ENCODE results near the gene CELF5.
A peak's percentile ranks its signal among the peaks of the same experiment; 100 is the strongest.

CELF5 gene

DNA sequence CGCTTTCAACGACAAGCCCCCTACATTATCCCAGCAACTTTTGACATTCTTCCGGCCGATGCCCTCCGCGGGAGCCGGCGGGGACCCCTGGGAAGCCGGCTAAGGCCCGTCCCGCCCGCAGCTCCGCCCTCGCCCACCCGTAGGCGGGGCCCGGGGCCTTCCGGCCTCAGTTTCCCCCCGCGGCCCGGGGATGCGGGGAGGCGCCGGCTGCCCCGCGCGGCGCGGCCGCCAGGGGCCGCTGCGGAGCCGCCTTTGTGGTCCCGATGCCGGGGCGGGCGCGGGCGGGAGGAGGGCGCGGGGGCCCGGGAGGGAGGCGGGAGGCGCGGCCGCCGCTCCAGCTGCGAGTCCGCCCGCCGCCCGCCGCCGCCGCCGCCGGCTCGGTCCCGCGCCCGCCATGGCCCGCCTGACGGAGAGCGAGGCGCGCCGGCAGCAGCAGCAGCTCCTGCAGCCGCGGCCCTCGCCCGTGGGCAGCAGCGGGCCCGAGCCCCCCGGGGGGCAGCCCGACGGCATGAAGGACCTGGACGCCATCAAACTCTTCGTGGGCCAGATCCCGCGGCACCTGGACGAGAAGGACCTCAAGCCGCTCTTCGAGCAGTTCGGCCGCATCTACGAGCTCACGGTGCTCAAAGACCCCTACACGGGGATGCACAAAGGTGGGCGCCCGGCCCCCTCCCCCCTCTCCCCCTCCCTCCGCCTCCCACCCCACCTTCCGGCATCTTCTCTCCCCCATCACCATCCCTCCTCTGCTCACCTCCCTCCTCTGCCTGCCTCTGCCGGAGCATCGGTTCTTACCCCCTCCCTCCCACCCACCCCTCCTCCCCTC is at the start of gene CELF5:
Gene CELF5 (plus strand): TSS at position 316 of the 823 bp plus-strand sequence. CDS start 79 bp downstream, at position 395.
- DNase-seq (ENCODE audit: extremely low read depth in 1 of 2, low read depth in 1 of 2): peak in 1 of 2 donors; percentile 4

DNA sequence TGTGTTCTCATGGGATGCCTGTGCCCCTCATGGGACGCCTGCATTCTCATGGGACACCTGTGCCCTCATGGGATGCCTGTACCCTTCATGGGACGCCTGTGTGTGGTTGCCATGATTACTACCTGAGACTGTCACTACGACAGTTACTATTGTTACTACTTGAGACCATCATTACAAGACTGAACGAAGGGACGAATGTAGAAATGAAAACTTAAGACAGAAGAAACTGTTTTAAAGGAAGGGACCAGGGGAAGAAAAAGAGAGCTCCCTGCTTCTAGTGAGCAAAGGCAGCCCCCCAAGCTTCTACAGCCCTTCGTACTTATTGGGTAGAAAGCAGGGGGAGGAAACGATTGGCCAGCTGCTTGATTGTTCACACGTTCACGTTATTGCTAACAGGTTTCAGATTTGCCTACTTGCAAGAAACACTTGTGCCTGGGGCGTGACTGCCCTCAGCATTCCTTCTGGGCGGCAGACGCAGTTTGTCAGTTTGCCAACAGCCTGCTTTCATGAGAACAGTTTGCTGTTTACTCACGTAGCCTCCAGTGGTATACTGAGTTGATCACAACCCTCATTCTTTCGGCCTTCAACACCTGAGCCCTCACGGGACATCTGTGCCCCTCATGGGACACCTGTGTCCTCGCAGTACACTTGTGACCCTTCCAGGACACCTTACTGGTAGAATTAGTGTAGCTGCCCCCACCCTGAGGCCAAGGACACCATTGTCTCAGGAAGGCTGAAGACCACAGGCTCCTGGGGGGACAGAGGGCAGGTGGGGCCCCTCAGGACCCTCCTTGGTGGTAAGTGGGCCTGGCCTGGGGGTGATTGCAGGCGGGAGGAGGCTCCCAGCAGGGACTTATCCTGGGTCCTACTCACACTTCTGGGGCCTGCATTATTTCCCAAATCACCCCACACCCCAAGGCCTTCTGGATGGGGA is 48.4 kb upstream of the CELF5 start:
- no peak for DNase-seq (ENCODE audit: extremely low read depth in 1 of 2, low read depth in 1 of 2)

- DNase-seq (ENCODE audit: extremely low read depth in 1 of 2, low read depth in 1 of 2): peak in 1 of 2 donors; percentile 67
Measured at GRCh38 chr19:3176715-3177501, 47.6 kb upstream of the CELF5 start.

- no peak for DNase-seq (ENCODE audit: extremely low read depth in 1 of 2, low read depth in 1 of 2)
Measured at GRCh38 chr19:3178377-3178972, 46.0 kb upstream of the CELF5 start, which contains the start of gene S1PR4. Gene S1PR4 (plus strand): TSS chr19:3178769. CDS start chr19:3178793, 24 bp downstream.

DNA sequence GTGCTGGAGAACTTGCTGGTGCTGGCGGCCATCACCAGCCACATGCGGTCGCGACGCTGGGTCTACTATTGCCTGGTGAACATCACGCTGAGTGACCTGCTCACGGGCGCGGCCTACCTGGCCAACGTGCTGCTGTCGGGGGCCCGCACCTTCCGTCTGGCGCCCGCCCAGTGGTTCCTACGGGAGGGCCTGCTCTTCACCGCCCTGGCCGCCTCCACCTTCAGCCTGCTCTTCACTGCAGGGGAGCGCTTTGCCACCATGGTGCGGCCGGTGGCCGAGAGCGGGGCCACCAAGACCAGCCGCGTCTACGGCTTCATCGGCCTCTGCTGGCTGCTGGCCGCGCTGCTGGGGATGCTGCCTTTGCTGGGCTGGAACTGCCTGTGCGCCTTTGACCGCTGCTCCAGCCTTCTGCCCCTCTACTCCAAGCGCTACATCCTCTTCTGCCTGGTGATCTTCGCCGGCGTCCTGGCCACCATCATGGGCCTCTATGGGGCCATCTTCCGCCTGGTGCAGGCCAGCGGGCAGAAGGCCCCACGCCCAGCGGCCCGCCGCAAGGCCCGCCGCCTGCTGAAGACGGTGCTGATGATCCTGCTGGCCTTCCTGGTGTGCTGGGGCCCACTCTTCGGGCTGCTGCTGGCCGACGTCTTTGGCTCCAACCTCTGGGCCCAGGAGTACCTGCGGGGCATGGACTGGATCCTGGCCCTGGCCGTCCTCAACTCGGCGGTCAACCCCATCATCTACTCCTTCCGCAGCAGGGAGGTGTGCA is 45.3 kb upstream of the CELF5 start:
- no peak for DNase-seq (ENCODE audit: extremely low read depth in 1 of 2, low read depth in 1 of 2)

- DNase-seq (ENCODE audit: extremely low read depth in 1 of 2, low read depth in 1 of 2): no peak
Measured at GRCh38 chr19:3179739-3180293, 44.6 kb upstream of the CELF5 start.

DNA sequence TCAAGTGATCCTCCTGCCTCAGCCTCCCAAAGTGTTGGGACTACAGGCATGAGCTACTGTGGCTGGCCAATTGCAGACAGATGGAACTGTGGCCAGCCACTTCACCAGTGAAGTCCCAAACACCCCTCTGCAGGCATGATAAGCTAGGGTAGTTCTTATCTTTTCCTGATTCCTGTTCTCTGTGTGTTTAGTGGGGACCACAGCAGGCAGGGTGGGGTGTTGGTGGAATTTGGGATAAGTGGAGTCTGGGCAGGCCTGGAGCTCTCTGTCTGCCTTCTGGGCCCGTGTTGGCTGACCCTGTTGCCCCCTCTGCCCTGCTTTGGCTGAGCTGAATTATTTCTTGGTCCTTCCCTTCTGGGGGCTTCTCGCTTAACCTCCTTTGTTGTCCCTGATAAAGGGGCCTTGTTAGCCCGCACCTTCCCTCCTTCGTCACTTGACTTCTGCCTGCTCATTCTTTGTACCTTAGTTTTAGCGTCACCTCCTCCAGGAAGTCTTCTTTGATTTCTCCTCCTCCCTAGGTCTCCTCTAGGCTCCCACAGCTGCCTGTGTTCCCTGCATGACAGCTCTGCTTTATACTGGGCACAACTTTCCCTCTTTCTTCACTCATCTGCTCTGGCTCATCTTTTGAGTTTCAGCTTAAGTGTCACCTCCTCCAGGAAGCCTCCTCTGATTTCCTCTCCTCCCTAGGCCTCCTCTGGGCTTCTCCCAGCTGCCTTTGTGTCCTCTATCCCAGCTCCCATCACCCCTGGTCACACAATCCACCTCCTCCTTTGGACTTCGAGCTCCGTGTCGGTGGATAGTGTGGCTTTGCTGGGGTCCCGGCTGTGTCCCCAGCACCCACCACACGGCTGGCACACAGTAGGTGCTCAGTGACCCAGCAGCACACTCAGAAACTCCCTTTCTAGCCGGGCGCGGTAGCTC is 40.5 kb upstream of the CELF5 start:
- no peak for DNase-seq (ENCODE audit: extremely low read depth in 1 of 2, low read depth in 1 of 2)

DNA sequence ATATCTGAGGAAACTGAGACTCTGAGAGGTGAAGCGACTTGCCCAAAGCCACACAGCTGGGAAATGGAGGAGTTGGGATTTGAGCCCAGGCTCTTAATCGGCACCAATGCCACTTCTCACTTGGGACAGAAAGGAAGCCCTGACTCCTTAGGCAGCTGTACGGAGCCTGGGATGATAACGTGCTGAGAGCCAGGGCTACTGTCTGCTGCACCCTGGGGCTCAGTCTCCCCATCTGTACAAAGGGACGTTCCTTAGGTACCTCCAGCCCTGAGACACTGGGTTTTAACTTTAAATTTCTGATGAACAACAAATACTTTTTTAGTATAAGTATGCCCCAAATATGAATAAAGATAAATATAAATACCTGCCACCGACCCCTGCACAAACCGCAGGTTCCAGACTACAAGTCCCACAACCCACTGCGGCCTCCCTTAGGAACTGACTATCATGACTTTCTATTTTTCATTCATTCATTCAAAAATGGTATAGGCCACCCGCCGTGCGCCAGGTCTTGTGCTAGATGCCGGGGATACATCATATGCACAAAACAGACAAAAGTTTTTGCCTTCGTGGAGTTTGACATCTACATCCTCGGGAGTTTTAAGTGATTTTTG is 39.5 kb upstream of the CELF5 start:
- DNase-seq (ENCODE audit: extremely low read depth in 1 of 2, low read depth in 1 of 2): no peak

DNA sequence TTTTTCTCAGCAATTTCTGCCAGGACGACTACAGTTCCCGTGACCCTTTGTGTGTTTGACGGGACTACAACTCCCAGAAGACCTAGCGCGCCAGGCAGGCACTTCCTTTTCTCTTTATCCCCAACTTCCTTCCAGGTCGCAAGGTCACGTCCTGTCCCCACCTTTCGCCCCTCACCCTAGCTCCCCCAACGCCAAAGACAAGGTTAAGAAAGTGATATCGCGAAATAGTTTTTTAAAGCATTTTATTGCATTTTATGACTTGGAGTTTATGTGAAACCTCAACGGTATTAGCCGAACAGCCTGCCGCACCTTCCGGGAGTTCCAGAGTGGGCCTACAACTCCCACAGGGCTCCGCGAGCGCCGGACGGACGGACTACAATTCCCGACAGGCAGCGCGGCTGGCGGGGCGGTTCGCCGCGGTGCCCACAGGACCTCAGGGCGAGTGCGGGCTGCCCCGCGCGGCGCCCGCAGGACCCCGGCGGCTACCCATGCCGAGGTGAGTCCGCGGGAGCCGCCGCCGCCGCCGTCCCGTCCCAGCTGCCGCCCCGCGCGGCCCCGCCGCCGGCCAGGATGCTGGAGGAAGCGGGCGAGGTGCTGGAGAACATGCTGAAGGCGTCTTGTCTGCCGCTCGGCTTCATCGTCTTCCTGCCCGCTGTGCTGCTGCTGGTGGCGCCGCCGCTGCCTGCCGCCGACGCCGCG is 38.9 kb upstream of the CELF5 start, which contains the start of gene NCLN:
Gene NCLN (plus strand): TSS at position 470 of the 699 bp plus-strand sequence. CDS start 101 bp downstream, at position 571.
- DNase-seq (ENCODE audit: extremely low read depth in 1 of 2, low read depth in 1 of 2): peak; percentile 88 to 92

DNA sequence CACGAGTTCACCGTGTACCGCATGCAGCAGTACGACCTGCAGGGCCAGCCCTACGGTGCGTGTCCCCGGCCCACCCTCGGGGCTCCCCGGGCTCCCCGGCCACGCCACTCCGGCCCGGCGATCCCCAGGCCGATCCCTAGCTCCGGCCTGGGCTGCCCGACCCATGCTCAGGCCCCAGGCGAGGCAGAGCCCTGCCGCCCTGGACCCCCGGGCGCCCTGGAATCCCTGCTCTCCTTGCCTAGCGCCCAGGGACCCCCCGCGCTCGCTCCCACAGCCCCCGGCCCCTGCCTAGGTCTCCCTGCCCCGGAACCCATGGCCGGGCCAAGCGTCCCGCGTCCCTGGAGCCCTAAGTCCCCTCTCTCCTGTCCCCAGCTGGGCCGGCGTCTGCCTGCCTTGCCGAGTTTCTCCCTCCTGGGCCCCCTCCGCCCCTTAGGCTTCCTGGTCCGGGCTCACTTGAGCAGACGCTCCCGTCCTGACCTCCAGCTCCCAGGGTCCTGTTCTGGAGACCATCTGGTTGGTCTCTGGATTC is 38.2 kb upstream of the CELF5 start:
- no peak for DNase-seq (ENCODE audit: extremely low read depth in 1 of 2, low read depth in 1 of 2)

DNA sequence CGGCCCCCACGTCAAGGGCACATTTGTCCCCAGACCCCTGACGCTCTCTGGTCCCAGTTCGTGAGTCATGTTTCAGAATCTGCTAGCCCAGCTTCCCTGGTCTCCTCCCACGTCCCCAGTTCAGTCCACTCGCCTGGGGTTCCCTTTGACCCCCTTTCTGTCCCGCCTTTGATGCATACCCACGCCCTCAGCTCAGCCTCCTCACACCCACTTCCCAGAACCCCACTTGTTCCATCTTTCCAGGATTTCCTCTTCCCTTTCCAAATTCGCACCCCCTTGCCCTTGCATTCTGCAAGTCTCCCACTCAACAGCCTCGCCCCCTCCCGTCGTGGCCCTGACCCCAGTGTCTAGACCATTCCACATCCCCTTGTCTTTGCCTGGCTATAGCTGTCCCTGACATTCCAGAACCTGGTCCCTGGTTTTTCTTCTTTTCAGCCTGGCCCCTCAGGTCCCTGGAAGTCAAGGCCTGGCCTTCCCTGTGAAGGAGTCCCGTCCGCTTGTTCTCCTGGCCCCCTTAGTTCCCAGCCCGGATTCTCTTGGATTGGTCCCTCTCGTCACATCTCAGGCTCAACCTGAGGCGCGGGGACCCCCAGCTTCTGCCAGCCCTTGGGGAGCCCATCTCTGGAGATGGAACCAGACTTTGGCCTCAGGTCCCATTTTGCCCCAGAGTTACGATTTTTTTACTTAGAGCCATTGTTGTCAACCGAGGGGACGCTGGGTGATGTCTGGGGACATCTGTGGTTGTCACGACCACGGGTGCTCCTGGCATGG is 37.4 kb upstream of the CELF5 start:
- DNase-seq (ENCODE audit: extremely low read depth in 1 of 2, low read depth in 1 of 2): no peak

- no peak for DNase-seq (ENCODE audit: extremely low read depth in 1 of 2, low read depth in 1 of 2)
Measured at GRCh38 chr19:3187662-3188511, 36.6 kb upstream of the CELF5 start.

DNA sequence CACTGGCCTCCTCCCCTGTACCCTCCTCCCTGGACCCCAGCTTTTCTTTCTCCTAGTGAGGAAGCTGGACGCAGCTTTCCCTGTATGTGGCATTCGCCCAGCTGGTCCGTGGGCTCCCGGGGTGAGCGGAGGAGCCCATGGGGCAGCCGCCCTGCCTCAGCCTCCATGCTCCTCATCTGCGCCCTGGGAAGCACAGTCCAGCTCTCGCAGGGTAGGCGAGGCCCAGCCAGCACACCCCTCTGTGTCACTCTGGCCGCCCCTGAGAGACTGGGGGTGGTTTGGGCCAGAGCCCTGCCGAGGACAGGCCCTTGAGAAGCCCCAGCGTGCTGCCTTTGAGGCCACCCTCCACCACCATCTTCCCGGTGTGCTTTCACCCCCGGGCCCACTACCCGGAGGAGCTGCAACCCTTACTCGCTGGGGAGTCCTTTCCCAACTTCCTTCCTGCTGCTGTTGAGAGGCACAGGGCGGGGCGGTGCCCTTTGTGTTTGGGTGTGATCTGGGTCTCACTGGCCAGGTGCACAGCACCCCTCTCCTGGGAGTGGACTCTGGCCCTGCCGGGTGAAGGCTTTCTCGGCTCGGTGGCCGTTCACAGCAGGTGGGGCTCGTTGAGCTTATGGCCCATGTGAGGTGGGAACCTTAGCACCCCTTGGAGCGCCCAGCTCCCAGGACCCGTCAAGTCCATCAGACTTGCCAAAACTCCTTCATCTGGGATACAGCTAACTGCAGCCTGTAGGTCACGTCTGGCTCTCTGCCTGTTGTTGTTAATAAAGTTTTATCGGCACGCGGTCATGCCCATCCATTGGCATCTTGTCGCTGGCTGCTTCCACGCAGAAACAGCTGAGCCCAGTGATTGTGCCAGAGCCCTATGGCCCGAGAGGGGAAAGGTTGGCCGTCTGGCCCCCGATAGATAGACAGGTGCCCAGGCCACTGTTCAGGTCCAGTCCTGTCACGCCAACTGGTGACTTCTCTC is 35.5 kb upstream of the CELF5 start:
- no peak for DNase-seq (ENCODE audit: extremely low read depth in 1 of 2, low read depth in 1 of 2)

Measured in stimulated activated CD8-positive, alpha-beta memory T cell treated with anti-CD3 and anti-CD28 coated beads, Interleukin-7, amount 100 ng/mL, for 48 hours (primary cell).